CD4-positive, alpha-beta T cell treated with Interferon alpha-2 for 1 hour (primary cell): Measurements from ENCODE around the gene GAS7.
"Not testable (repeated sequence)": the region's sequence is repeated elsewhere in the genome, so short reads cannot be mapped to it uniquely, and the experiment has no call there.

ENCODE experiments used
- DNase-seq, 2 donors: peaks; one replicate each; pipeline ENCODE4 v3.0.0-alpha.2; 2020 to 2022

Gene GAS7

DNA sequence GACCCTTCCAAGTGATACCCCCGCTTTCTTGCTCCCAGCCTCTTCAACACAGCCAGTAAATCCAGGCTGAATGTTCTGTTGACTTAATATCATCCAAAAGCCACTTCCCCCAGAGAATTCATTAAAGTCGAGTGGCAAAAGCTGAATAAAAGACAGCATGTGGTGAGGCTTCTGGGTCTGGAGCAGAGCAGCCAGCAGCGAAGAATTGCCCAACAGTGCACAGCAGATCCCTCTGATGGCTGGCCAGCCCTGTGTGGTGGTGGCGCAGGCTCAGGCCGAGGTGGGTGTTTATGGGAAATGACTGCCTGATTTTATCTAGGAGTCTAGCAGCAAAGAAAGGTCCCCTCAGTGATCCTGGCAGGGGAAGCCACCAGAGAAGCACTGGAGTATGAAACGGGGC, 263.0 kb downstream of the GAS7 start:
- no peak for DNase-seq

DNA sequence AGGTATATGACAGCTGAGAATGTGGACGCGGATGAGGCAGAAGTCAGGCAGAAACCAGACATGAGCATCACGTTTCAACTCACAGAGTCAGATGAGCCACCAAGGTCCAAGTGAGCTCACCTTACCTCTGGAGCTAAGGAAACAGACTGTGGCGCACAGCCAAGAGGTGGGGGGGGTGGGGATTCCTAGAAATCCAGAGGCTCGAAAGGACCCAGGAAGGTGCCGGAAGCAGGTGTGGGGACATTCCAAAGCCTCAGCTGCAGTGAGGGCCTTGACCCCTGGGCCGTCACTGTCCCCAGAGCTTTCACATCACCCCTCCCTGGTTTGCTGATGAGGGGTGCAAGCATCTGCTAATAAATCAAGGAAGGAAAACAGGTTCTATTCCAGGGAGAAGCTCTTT, 264.1 kb downstream of the GAS7 start:
- no peak for DNase-seq

DNA sequence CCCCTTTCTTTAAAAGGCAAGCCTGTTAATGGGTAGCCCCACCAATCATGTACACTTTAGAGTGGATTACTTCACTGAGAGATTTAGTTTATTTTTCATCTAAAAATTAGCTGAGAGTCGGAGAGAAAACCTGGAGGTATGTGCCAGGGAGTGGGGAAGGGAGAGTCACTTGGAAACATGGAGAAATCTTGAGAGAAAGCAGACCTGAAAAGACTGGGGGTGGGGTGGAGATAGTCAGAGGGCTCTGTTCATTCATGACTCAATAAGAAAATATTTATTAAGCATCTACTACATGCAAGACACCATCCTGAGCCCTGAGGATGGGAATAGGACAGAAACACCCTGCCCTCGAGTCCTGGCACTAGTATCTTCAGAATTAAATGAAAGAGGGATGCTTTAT, 265.9 kb downstream of the GAS7 start:
- no peak for DNase-seq

DNA sequence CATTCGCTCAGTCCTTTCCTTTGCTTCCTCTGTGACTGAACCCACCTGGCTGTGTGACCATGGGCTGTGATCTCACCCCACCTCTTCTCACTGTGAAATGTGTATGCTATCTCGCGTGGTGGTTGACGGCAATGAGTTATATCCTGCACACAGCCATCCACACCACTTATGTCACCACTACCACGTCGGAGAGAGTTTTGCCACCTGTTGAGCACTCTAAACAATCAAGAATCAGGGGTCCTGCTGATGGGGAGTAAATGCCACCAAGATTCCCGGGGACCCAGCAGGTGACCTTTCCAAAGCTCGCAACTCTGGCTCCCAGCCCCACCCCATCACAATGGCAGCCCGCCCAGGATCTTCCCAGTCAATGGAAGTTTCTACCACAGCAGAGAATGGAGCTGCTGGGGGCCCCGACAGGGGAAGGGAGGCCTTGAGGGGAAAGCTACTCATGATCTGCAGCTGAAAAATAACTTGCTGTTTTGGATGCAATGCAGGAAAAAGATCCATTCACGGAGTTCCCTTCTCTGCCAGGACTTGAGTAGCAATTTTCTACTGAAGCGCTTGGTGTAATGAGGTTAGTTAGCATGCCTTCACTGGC, 267.2 kb downstream of the GAS7 start:
- DNase-seq: no peak

DNA sequence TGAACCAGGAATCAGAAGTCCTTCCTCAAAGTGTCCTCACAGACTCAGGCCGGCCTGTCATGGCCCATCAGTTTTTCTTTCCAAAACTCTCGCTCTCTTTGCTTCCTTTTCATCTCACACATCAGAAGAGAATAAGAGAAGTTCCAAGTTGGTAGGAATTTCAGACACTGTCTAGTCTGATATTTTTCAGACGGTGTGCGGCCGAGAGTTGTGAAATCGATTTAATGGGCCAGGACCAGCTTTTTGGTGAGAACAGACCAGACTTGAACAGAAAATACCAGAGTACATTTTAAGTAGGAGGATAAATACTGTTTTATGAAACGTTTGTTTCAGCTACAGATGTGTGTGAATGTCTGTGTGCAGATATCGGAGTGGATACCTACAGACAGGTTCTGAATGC, 268.5 kb downstream of the GAS7 start:
- DNase-seq: no peak

DNA sequence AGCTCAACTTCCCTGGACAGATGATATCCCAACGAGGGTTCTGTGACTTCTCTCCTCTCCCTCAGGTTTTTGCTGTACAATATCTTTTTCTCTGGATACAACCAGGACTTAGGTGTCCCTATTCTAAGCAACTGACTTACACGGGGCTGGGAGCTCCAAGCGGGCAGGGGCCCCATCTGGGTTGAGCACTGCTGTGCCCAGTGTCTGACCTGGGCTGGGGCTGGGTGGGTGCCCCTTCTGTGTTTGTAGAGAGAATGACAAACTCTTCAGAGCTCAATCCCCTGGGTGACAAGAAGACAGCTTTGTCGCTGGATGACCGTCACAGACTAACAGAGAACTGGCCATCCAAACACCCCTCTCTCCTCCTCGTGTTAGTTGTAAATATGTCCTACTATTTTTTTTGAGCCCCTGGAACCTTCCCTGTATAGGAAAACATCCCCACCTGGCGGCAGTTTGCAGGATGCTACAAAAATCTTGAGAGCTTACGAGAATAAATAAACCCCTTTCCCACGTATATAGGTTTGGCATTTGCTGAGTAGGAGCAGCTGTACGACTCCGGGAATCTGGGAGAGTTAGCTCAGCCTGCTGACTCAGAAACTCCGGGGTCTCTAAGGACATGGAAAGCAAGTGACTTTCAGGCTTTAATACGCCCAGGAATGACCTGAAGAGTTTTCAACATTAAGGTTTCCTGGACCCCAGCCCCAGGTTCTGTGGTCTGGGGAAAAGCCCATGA, 269.6 kb downstream of the GAS7 start:
- DNase-seq: no peak

DNA sequence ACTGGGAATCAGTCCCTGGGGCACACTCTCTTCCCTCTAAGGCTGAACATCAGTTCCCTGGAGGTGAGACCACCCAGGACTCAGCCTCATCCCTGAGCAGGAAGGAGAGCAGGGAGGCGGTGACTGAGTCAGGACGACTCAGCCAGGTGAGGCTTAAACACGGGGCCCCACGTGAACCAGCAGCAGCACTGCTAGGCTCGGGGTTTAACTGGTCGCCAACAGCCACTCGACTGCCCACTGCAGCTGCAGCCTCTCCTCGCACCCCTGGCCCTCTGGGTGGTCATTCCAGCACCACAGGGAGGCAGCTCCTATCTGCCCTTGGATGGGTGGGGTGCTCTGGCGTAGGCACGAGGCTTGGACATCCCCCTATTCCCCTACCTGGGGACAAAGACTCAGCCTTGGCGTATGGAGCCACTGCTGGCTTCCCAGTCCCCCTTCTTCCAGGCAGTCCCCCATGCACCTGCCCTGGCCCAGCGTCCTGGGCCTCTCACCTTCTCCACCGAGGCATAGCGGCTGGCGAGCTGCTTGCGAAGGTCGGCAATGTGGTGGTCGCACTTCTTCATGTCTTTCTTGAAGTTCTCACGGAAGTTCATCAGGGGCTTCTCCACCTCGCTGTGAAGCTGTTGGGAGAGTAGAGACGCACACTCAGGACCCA, 272.1 kb downstream of the GAS7 start:
- no peak for DNase-seq

DNA sequence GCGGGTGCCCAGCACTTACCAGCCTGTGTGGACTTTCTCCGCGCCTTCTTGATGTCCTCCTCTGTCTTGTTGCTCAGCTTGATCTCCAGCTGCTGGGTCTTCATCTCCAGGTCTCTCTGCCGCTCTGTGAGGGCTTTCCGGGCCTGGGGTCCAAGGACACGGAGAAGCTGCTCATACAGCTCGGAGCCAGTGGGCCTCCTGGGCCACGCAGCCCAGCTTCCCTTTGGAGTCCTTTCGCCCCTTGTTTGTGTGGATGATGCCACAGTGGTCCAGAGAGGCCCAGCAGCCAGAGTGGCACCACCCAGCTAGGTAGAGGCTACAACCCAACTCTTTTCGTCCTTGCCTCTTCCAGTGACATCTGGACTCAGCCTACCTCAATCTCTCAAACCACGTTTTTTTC, 272.9 kb downstream of the GAS7 start:
- no peak for DNase-seq

DNA sequence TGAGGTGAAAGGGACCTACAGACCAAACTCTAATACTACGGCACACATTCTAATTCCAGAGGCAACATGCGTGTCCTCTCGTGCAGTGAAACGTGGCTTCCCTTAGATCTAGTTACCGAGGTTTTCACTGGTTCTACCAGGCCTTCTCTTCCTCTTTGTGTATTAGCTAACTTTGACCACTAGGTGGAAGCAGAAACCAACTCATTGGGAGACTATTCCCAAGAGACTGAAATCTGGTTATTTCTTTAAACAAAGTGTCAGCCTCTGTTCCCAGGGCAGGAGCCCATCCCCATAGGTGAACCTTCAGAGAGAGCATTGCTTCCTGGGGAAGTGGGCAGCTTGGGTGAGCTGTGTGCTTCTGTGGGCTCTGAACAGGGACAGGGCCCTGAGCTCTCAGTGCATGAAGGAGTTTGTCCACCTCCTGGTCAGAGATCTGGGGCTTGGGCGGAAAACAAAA, 273.6 kb downstream of the GAS7 start:
- peak in 1 of 2 donors; percentile 58 for DNase-seq

DNA sequence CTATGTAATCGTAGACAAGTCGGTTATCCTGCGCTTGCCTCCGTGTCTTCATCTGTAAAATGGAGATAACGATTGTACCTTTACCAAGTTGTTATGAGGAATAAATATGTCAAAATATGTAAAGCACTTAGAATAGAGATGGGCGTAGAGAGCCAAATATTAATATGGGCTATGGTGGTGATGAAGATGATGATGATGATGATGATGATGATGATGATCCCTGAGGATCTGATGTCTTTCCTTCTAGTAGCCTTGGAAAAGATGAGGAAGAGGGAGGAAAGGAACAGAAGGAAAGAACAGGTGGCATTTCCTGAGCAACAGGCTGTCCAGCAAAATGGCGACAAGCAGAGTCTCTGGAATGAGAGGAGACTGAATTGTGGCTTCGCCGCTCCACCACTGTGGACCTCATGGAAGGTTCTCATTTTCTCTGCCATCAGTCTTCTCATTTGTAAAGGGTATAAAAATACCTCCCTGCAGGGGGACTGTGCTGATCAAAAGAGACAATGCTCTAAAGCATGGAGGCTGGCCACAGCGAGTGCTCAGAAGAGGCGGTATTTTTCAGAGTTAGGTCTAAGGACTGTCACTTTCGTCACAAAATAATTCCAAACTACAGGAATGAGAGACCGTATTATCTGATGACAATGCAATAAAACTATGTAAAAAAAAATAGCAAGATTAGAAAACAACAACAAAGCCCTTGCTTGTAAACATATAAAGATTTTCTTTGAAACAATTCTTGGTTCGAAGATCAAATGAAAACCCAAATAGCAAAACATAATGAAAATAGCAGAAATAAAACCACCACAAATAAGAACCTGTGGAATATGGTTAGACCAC, 276.2 kb downstream of the GAS7 start:
- DNase-seq: no peak

DNA sequence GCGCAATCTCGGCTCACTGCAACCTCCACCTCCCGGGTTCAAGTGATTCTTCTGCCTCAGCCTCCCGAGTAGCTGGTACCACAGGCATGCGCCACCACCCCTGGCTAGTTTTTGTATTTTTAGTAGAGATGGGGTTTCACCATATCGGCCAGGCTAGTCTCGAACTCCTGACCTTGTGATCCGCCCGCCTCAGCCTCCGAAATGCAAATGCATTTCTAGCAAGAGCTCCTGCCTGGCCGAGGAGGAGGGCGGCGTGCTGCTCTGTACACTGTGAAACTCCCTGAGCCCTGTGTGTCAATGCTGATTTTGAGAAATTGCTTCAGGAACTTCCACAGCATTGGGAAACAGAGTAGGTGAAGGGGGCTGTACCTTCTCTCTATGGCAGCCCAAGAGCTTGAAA, 277.2 kb downstream of the GAS7 start:
- DNase-seq: not testable (repeated sequence)

DNA sequence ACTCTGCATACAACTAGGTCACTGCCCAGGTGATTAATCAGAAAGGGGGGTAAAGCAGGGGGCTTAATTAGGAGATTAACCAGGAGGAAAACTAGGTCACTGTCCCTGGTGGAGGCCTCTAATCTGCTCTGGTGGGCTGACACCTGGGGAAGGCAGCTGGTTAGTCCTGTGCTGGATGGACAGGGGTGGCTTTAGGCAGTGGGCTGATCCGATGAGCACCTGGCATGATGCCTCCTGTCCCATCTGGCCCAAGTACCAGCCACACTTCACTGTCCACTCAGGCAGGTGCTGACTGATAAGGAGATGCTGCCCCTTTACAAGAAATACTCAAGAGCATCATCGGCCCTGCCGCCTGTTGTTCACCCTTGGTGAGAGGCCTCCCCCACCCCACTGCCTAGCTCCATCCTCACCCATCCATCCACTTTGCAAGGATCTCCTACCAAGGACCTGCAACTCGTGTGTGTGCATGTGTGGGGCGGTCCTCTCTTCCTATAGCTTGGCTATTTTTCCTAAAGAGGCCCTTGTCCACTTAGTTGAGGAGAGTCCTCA, 279.5 kb downstream of the GAS7 start:
- DNase-seq: no peak

DNA sequence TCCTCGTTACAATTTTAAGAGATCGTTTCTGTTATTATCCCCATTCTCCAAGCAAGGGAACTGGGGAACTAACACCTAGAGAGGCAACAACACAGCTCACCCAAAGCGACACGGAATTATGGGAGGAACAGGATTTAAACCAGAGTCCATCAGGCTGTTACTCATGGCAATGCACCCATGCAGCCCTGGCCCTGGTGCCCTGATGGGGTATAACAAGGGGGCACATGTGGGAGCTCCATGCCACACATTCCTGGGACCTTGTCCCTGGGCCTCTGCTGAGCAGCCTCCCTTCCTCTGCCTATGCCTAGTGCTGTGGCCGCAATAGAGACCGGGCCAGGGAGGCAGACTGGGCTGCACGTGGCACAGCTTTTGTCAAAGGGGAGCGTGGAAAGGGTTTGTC, 280.1 kb downstream of the GAS7 start:
- DNase-seq: no peak

DNA sequence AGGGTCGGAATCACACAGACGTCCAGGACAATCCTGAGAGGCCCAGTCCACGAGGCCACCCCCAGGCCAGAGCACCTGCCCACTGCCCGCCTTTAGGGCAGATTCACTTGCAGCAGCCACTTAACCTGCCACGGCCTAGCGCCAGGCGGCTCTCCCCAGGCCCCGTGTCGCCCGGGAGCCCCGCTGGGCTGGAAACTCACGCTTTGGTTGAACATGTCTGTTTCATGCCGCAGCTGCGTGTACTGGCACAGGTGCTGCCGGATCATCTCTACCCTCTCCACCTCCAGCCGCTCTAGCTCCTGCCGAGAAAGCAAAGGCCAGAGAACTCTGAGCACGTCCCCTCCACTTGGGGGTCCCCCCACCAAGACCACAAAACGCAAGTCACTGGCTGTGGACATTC, 280.6 kb downstream of the GAS7 start:
- DNase-seq: no peak

DNA sequence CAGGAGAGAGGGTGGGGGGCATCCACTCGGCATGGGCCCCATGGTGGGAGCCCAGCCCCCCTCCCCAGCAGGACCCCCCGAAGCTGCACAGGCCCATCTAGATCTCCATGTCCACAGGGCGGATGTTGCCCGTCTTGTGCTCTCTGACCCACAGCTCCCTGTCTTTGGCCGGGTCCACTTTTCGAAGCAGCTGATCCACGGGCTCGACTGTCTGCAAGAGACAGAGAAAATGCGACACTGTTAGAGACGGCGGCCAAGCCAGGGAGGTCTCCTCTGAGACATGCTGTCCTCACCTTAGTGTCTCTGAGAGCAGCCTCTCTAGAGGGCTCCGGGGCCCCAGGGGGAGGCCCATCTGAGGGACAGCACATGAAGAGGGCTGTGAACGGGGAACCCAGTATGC, 281.3 kb downstream of the GAS7 start:
- DNase-seq: no peak

DNA sequence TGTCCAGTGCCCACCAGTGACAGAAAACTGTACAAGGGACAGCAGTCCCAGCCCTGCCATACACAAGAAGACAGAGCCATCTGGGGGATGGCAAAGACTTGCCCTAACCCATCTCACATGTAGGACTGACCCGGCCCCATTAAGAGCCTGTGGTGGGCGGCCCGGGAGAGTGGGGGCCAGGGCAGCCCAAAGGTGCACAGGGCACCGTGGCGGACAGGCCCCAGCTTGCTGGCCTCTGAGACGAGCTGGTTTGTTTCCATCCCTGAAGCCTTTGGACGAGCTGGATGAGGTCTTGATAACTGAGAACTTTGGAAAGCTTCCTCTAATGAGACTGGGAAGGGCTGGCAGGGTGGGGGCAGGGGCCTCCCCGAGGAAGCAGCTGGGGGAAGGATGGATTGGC, 282.3 kb downstream of the GAS7 start:
- no peak for DNase-seq

DNA sequence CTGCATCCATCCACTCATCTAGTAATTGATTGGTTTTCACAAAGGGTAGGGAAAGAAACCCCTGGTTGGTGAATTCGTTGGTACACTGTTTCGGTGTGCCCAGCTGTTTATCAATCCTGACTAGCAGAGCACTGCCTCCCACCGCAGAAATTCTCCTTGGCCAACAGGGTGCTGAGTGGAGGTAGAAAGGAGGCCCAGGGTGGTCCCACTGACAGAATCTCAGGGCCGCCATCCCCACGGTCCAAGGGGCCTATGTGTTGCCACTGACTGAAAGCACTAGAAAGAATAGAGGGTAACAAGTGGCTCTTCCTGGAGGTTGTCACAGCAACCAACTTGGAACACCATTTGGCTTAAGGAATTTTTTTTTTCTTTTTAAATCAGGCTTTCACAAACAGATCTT, 284.9 kb downstream of the GAS7 start:
- no peak for DNase-seq

DNA sequence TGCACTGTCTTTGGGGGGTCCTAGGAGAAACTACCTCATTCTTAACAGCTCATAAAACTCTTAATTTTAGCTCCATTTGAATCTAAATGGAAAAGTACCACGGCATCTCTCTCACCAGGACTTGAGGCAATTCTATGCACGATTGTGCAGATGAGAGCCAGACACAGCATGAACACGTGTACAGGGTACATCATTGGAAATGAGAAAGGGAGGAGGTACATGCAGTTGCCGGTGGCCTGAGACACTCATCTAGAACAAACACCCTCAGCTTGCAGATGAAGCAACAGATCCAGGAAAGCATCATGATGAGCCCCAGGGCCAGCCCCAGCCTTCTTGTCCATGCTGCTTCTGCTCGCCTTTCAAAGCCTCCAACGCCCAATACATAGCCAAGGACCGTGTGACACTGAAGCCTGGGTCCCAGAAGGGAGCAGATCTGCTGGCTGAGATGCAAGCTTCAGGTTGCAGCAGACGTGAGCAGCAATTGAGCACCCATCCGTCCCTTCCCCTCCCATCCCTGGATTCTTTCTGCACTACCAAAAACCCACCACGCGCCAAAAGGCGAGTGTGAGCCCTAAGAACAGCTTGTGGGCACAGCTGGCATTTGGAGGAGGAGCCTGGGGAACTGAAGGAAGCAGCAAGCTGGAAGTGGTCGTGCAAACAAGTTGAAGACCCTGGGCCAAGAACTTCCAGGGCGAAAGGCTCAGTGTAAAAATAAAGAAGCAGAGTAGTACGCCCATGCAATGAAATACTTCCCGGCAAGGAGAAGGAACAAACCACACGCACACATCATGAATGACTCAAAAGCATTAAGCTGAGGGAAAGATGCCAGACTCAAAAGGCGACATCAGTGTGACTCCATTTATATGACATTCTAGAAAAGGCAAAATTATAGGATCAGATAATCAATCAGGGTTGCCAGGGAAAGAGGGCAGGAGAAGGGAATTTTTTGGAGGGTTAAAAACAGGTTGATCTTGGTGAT, 286.0 kb downstream of the GAS7 start:
- no peak for DNase-seq

DNA sequence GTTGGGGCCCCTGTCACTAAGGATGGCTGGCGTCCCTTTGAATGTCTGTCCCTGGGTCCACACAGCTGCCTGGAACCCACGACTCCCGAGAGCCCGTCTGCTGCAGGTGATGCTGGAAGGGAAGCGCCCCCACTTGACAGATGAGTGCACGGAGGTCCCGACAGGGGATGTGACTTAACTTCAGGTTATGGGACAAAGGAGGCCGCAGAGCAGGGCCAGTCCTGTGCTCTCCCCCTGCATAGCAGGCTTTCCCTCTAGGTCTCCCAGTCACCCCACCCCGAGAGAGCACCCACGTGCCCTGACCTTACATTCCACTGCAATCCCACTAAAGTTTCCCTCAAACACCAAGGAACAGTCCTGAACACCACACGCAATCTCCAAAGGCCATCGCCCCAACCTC, 287.3 kb downstream of the GAS7 start:
- DNase-seq: no peak

DNA sequence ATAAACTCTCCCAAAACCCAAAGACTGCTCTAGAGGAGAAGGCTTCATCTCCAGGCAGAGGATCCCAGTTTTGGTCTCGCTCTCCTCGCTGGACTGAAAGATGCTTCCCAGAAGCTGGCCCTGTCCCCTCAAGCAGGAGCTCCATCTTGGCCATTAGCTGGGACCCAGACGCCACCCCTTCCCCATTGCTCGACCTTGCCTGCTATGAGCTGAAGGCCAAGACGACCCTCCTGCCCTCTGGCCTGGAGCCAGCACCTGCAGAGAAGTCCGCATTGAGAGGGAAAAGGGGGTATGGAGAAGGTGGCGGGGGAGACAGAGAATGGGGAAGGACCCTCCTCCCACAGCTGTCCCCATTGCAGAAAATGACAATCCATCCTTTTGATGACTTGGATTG, 289.8 kb downstream of the GAS7 start:
- no peak for DNase-seq

DNA sequence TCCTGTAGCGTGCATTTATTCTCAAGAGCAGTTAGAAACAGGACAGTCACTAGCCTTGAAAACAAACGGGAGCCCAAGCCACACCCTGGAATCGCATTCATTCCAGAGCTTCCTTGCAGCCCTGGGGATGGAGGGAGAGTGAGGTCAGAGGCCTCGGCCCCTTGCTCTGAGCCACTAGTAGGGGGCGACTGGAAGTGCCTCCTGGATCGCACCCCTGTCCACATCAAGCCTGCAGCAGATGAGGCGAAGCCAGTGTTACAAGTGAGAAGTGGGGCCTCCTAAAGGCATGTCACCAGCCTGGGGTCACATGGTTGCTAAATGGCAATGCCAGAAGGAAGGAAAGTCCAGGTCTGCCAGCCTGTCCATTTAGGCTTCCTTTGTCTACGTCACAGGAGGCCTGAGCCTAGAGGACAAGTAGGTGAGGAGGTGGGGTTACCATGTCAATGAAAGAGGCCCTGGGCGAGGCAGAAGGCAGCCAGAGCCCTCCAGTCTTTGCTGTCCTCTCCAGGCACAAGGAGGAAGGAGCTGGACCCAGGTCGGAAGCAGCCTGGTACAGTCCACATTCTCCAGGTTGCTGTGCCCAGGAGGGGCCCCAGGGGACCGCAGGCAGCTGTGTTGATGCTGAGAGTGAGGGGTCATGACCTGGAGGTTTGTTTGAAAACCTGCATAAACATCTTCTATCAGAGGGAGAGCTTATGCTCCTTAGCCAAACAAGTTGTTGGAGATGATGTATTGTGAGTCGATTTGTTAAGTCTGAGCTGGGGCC, 290.3 kb downstream of the GAS7 start:
- no peak for DNase-seq
